ENCODE measurements around the gene PSTPIP1. TPM values are rescaled to one million over a fixed set of nuclear protein-coding genes. Genes with fewer than 3 reads are reported as not detected.

PSTPIP1 gene
- total and polyA plus RNA-seq, 7 donors: 0.97 to 2.2 (median 1.3) TPM

GRCh38 chr15:76976141-76976540, 18.8 kb upstream of the PSTPIP1 start:
- H3K4me3 ChIP-seq: no peak overlapping the region
- H3K4me1 ChIP-seq: peaks cover 14% of the 10 kb centered on the region
- H3K9me3 ChIP-seq: no peaks in the 10 kb centered on the region
- H3K27ac ChIP-seq: no peak overlapping the region
- no peak for ATAC-seq
- no peaks in the 10 kb centered on the region for H3K36me3 ChIP-seq (ENCODE audit: insufficient read depth in 1 of 2, low read depth in 1 of 2)
- intact Hi-C loops (cut with DNase I): no loop called here
- WGBS, 3 donors: 88 to 96% (median 93%) methylated on average over 1 of the region's 1 CpG
- DNase-seq: no peak
- H3K27me3 ChIP-seq (ENCODE audit: insufficient read depth in 3 of 3, low read length in 2 of 3): no peaks in the 10 kb centered on the region
- no peak for TF ChIP-seq CTCF (IDR thresholded peaks at IDR 0.05)

- TF ChIP-seq CTCF (IDR thresholded peaks at IDR 0.05): no peak
- no peaks in the 10 kb centered on the region for H3K36me3 ChIP-seq (ENCODE audit: insufficient read depth in 1 of 2, low read depth in 1 of 2)
- H3K4me1 ChIP-seq: peaks cover 14% of the 10 kb centered on the region
- H3K4me3 ChIP-seq: no peak overlapping the region
- H3K27ac ChIP-seq: no peak overlapping the region
- no peaks in the 10 kb centered on the region for H3K9me3 ChIP-seq
- H3K27me3 ChIP-seq (ENCODE audit: insufficient read depth in 3 of 3, low read length in 2 of 3): no peaks in the 10 kb centered on the region
- WGBS, 3 donors: 85 to 88% (median 87%) methylated on average over 5 of the region's 5 CpGs
- ATAC-seq: no peak
- no peak for DNase-seq
- intact Hi-C loops (cut with DNase I): no loop called here
Observed at GRCh38 chr15:76976572-76977270, 18.2 kb upstream of the PSTPIP1 start.

GRCh38 chr15:76978522-76979330, 16.2 kb upstream of the PSTPIP1 start:
- no peaks in the 10 kb centered on the region for H3K9me3 ChIP-seq
- H3K27me3 ChIP-seq (ENCODE audit: insufficient read depth in 3 of 3, low read length in 2 of 3): no peaks in the 10 kb centered on the region
- DNase-seq (no peak), ATAC-seq (no peak)
- intact Hi-C loops (cut with DNase I): no loop called here
- H3K4me3 ChIP-seq: no peak overlapping the region
- H3K4me1 ChIP-seq: no peaks in the 10 kb centered on the region
- WGBS, 3 donors: 93 to 94% (median 93%) methylated on average over 18 of the region's 18 CpGs
- no peak overlapping the region for H3K27ac ChIP-seq
- no peak for TF ChIP-seq CTCF (IDR thresholded peaks at IDR 0.05)
- H3K36me3 ChIP-seq (ENCODE audit: insufficient read depth in 1 of 2, low read depth in 1 of 2): no peaks in the 10 kb centered on the region

- intact Hi-C loops (cut with DNase I): no loop called here
- WGBS, 3 donors: 91 to 93% (median 91%) methylated on average over 23 of the region's 23 CpGs
Observed at GRCh38 chr15:76979331-76979925, 15.5 kb upstream of the PSTPIP1 start.

More at GRCh38 chr15:76979331-76979925, 15.5 kb upstream of the PSTPIP1 start:
- Histone ChIP-seq H3K4me1 (no peaks in the 10 kb centered on the region), H3K4me3 (no peak overlapping the region), H3K36me3 (ENCODE audit: insufficient read depth in 1 of 2, low read depth in 1 of 2) (no peaks in the 10 kb centered on the region), H3K27me3 (ENCODE audit: insufficient read depth in 3 of 3, low read length in 2 of 3) (no peaks in the 10 kb centered on the region), H3K27ac (no peak overlapping the region), H3K9me3 (no peaks in the 10 kb centered on the region)
- DNase-seq: no peak
- TF ChIP-seq CTCF (IDR thresholded peaks at IDR 0.05): no peak
- no peak for ATAC-seq

All from psoas muscle (tissue), 8 donors.